GM23248 (cell line): ENCODE measurements around the gene PAXIP1. TPM values are rescaled to one million over a fixed set of nuclear protein-coding genes. Genes with fewer than 3 reads are reported as not detected.

Source experiments
- DNase-seq: peaks from one replicate; pipeline ENCODE4 v3.0.0-alpha.2; 2015
- H2AFZ ChIP-seq: fragments of 200-600 bp; sonication (generic); 2 replicates; pipeline ENCODE4 v1.6.1; 2016; ENCODE audit warnings: antibody characterized with exemption
- H3F3A ChIP-seq: fragments of 200-600 bp; sonication (generic); 2 replicates; pipeline ENCODE4 v1.6.1; 2016; ENCODE audit warnings: mild to moderate bottlenecking, antibody characterized with exemption, mixed run types; ENCODE audit not compliant: insufficient read depth
- H3K27ac ChIP-seq: fragments of 200-600 bp; sonication (generic); 2 replicates; pipeline ENCODE4 v1.5.1; 2016; ENCODE audit warnings: mild to moderate bottlenecking
- H3K27me3 ChIP-seq: fragments of 200-600 bp; sonication (generic); replicated peaks from 2 replicates; pipeline ENCODE4 v1.6.1; 2016; ENCODE audit warnings: mild to moderate bottlenecking; ENCODE audit not compliant: insufficient read depth
- H3K36me3 ChIP-seq: fragments of 200-600 bp; sonication (generic); 2 replicates; pipeline ENCODE4 v1.6.1; 2016; ENCODE audit warnings: low read depth, mild to moderate bottlenecking
- H3K4me1 ChIP-seq: fragments of 200-600 bp; sonication (generic); 2 replicates; pipeline ENCODE4 v1.6.1; 2016; ENCODE audit warnings: mild to moderate bottlenecking; ENCODE audit not compliant: insufficient read depth
- H3K4me2 ChIP-seq: fragments of 200-600 bp; sonication (generic); one replicate; pipeline ENCODE4 v1.6.1; 2016; ENCODE audit warnings: mild to moderate bottlenecking; ENCODE audit not compliant: unreplicated experiment
- H3K4me3 ChIP-seq: fragments of 200-600 bp; sonication (generic); 2 replicates; pipeline ENCODE4 v1.5.1; 2016; ENCODE audit warnings: mild to moderate bottlenecking
- H3K79me2 ChIP-seq: fragments of 200-600 bp; sonication (generic); 2 replicates; pipeline ENCODE4 v1.6.1; 2016; ENCODE audit warnings: mild to moderate bottlenecking; ENCODE audit not compliant: insufficient read depth
- H3K9ac ChIP-seq: fragments of 200-600 bp; sonication (generic); 2 replicates; pipeline ENCODE4 v1.6.1; 2016; ENCODE audit warnings: mild to moderate bottlenecking
- H3K9me2 ChIP-seq: fragments of 200-600 bp; sonication (generic); 2 replicates; pipeline ENCODE4 v1.6.1; 2016; ENCODE audit warnings: mixed run types, mild to moderate bottlenecking, moderate library complexity; ENCODE audit not compliant: insufficient read depth
- H3K9me3 ChIP-seq: fragments of 200-600 bp; sonication (generic); one replicate; pipeline ENCODE4 v1.6.1; 2017; ENCODE audit warnings: low read depth
- H4K20me1 ChIP-seq: fragments of 200-600 bp; sonication (generic); 2 replicates; pipeline ENCODE4 v1.6.0; 2016; ENCODE audit not compliant: insufficient read depth
- EZH2 ChIP-seq: fragments of 200-600 bp; sonication (generic); IDR thresholded peaks from 2 replicates; pipeline ENCODE4 v1.6.1; 2018; ENCODE audit warnings: antibody characterized with exemption, mild to moderate bottlenecking; ENCODE audit not compliant: insufficient read depth, poor library complexity, severe bottlenecking
- EZH2phosphoT487 ChIP-seq: fragments of 200-600 bp; sonication (generic); IDR thresholded peaks from 2 replicates; pipeline ENCODE4 v1.6.1; 2018; ENCODE audit warnings: antibody characterized with exemption, moderate library complexity, mild to moderate bottlenecking, low read depth; ENCODE audit not compliant: insufficient read depth
- WGBS, 2 experiments: methylation state at CpG; one replicate each; pipeline ENCODE4 v1.1.6; 2015 to 2017; ENCODE audit warnings: low lambda C conversion rate in 2 of 2, low coverage in 1 of 2; ENCODE audit errors: missing lambda C conversion rate in 2 of 2; 5-methylcytosine and 5-hydroxymethylcytosine counted together
- in situ Hi-C: fragments of 300-500 bp; cut with MboI; formaldehyde crosslinking; loops from 2 replicates; pipeline ENCODE4 v1.15.0; 2020
- polyA plus RNA-seq: library from polyadenylated mRNA; unstranded; fragments of >200 nt; fragmentation: Nextera tagmentation; extraction: Ambion mirVana; gene quantifications from 2 replicates; pipeline ENCODE4 v1.2.1, GENCODE V29; 2016
- total RNA-seq: library from RNA; depleted of rRNA; stranded (reverse); fragments of >200 nt; shearing (Covaris generic); gene quantifications from 2 replicates; pipeline ENCODE4 v1.2.3, GENCODE V29; 2014

Gene PAXIP1
- total and polyA plus RNA-seq, 2 experiments from 2014 or later: 1.8 to 5.8 TPM

DNA sequence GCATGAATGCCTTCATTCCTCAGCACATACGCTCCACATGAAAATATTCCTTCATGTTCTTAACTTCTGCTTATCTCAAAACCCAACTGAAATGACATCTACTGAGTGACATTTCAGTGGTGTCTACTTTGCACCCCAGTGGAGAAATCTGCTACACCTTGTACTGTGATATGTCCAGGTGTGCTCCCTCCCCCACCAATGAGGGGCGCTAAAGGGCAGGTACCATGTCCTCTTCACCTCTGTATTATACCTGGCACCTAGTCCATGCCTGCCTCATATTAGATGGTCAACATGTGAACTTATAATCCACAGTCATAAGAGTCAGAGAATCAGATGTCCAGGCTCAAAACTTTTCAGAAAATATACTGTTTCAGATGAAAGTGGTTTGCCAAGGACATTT is 2.1 kb downstream of the PAXIP1 start:
- no peak for DNase-seq
- H3K27ac ChIP-seq: no peak overlapping the region
- H3F3A ChIP-seq: no peaks in the 10 kb centered on the region
- 50 to 58% methylated on average over 2 of the region's 2 CpGs for WGBS, 2 experiments
- H3K9ac ChIP-seq: no peak overlapping the region
- H3K79me2 ChIP-seq: peaks cover 48% of the 10 kb centered on the region
- H3K4me2 ChIP-seq: no peak overlapping the region
- no peaks in the 10 kb centered on the region for H3K27me3 ChIP-seq
- no peaks in the 10 kb centered on the region for H4K20me1 ChIP-seq
- no peaks in the 10 kb centered on the region for H3K4me1 ChIP-seq
- peaks cover 19% of the 10 kb centered on the region for H3K36me3 ChIP-seq
- no peaks in the 10 kb centered on the region for H3K9me2 ChIP-seq
- H3K9me3 ChIP-seq: no peaks in the 10 kb centered on the region
- no peak overlapping the region for H2AFZ ChIP-seq
- in situ Hi-C loops: no loop called here
- no peak overlapping the region for H3K4me3 ChIP-seq
- TF ChIP-seq EZH2phosphoT487 (no peak), EZH2 (no peak)

DNA sequence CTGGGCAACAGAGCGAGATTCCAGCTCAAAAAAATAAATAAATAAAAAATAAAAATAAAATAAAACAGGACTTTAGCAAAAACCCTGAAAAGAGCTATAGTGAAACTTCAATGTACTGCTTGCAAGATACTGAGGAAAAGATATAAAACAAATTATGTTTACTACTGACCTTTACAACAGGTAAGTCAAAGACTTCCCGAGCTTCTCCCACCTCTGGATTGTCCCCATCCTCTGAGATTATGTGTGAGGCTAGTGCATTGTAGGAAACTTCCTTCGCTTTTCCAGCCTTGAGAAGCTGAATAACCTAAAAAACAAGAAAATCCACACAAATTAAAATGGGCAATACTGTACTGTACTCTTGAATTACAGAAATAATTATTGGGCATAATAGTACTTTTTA is 4.4 kb downstream of the PAXIP1 start:
- in situ Hi-C loops: no loop called here
- DNase-seq: no peak
- no peaks in the 10 kb centered on the region for H3K9me2 ChIP-seq
- TF ChIP-seq EZH2phosphoT487 (no peak), EZH2 (no peak)
- no peaks in the 10 kb centered on the region for H3K27me3 ChIP-seq
- no peaks in the 10 kb centered on the region for H3F3A ChIP-seq
- no peak overlapping the region for H3K4me2 ChIP-seq
- no peak overlapping the region for H3K9ac ChIP-seq
- WGBS, 2 experiments: 97 to 98% methylated on average over 3 of the region's 3 CpGs
- H3K27ac ChIP-seq: no peak overlapping the region
- H3K4me3 ChIP-seq: no peak overlapping the region
- H3K9me3 ChIP-seq: no peaks in the 10 kb centered on the region
- H4K20me1 ChIP-seq: no peaks in the 10 kb centered on the region
- H3K4me1 ChIP-seq: no peaks in the 10 kb centered on the region
- peaks cover 41% of the 10 kb centered on the region for H3K79me2 ChIP-seq
- peaks cover 19% of the 10 kb centered on the region for H3K36me3 ChIP-seq
- no peak overlapping the region for H2AFZ ChIP-seq

DNA sequence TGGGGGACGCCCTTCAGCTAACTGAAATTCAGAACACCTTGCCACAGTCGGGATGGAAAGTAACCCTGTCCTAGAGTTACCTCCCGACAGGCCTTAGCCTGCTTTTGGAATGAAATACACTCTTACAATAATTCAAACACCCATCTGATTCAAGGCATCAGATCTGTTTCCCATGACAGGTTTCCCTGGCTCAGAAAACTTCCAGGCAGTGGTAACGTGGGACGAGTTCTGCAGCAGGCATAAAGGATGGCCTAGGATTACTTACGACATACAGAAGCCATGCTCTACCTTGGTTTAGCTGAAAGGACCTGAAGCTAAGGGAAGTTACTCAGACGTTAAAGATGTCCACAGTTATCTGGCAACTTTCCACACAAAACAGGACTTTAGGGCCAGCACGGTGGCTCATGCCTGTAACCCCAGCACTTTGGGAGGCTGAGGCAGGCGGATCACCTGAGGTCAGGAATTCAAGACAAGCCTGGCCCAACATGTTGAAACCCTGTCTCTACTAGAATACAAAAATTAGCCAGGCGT is 5.0 kb downstream of the PAXIP1 start:
- Histone ChIP-seq H3K4me2 (no peak overlapping the region), H3K9me3 (no peaks in the 10 kb centered on the region), H3K36me3 (peaks cover 23% of the 10 kb centered on the region), H3K9me2 (no peaks in the 10 kb centered on the region), H3K4me3 (no peak overlapping the region), H3K79me2 (peaks cover 44% of the 10 kb centered on the region), H4K20me1 (no peaks in the 10 kb centered on the region), H2AFZ (no peak overlapping the region), H3K27ac (no peak overlapping the region), H3K27me3 (no peaks in the 10 kb centered on the region), H3F3A (no peaks in the 10 kb centered on the region), H3K4me1 (no peaks in the 10 kb centered on the region), H3K9ac (no peak overlapping the region)
- in situ Hi-C loops: no loop called here
- WGBS, 2 experiments: 81 to 87% methylated on average over 10 of the region's 10 CpGs
- TF ChIP-seq EZH2phosphoT487 (no peak), EZH2 (no peak)
- DNase-seq: no peak

DNA sequence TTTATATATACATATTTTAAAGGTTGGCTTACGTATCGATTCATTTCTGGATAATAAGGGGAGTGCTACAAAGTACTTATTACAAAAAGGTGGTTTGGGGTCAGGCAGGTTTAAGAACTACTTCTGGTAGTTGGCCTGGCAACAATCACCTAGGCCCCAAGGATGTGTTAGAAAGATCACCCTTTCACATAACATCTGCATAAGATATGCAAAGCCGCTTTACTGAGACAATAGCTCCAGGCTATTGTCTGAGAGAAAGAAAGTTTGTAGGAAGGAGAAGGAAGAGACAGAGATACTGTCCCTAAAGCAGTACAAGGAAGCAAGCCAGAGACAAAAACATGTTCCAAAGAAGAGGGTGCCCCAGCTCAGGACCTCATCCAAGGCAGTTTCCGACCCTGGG is 6.2 kb downstream of the PAXIP1 start:
- Histone ChIP-seq H3K4me3 (no peak overlapping the region), H3K4me1 (no peaks in the 10 kb centered on the region), H3K36me3 (peaks cover 26% of the 10 kb centered on the region), H3K9me2 (no peaks in the 10 kb centered on the region), H3F3A (no peaks in the 10 kb centered on the region), H3K9me3 (no peaks in the 10 kb centered on the region), H3K4me2 (no peak overlapping the region), H2AFZ (no peak overlapping the region), H4K20me1 (no peaks in the 10 kb centered on the region), H3K27ac (no peak overlapping the region), H3K27me3 (no peaks in the 10 kb centered on the region), H3K79me2 (peaks cover 38% of the 10 kb centered on the region), H3K9ac (no peak overlapping the region)
- in situ Hi-C loops: no loop called here
- 88 to 90% methylated on average over 4 of the region's 4 CpGs for WGBS, 2 experiments
- TF ChIP-seq EZH2phosphoT487 (no peak), EZH2 (no peak)
- DNase-seq: no peak

DNA sequence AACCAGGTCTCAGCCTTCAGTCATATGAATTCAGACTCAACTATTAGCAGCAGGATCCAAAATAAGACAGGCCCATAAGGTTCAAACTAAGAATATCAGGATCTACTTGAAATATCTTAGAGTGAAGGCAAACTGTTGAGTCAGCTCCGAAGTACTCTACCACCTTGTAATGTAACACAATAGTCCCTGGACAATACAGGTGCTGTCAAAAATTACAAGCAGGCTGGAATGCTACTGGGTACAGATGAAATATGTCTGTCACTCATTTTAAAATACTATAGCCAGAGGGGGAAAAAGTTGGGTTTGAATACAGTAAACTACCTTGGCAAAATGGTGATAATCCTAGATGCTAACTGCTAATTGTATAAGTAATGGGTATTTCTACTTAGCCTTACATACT is 6.8 kb downstream of the PAXIP1 start:
- Histone ChIP-seq H3K9me3 (no peaks in the 10 kb centered on the region), H3F3A (no peaks in the 10 kb centered on the region), H3K27ac (no peak overlapping the region), H3K9ac (no peak overlapping the region), H4K20me1 (no peaks in the 10 kb centered on the region), H3K79me2 (peaks cover 32% of the 10 kb centered on the region), H3K4me1 (no peaks in the 10 kb centered on the region), H3K4me2 (no peak overlapping the region), H3K9me2 (no peaks in the 10 kb centered on the region), H3K27me3 (no peaks in the 10 kb centered on the region), H2AFZ (no peak overlapping the region), H3K36me3 (peaks cover 33% of the 10 kb centered on the region), H3K4me3 (no peak overlapping the region)
- no peak for DNase-seq
- WGBS, 2 experiments: 97 to 100% methylated on average over 1 of the region's 1 CpG
- in situ Hi-C loops: no loop called here
- TF ChIP-seq EZH2phosphoT487 (no peak), EZH2 (no peak)
